Prostate gland (tissue), 2 donors: Measurements from ENCODE around the gene HMX1. TPM values are rescaled to one million over a fixed set of nuclear protein-coding genes. Genes with fewer than 3 reads are reported as not detected.

Experiments used
- DNase-seq: peaks from one replicate; pipeline ENCODE4 v3.0.0-alpha.2; 2019; ENCODE audit warnings: low spot score
- H3K27ac ChIP-seq, 2 donors: fragments of 200-600 bp; sonication (generic); 2 replicates each; pipeline ENCODE4 v1.5.1; 2017 to 2019
- H3K27me3 ChIP-seq: fragments of 200-600 bp; sonication (generic); replicated peaks from 2 replicates; pipeline ENCODE4 v1.5.1; 2019; ENCODE audit not compliant: insufficient read depth
- H3K36me3 ChIP-seq, 2 donors: fragments of 200-600 bp; sonication (generic); 1 replicate in 1 of 2; 2 replicates in 1 of 2; pipeline versions ENCODE4 v1.5.1 to v1.8.1; 2017 to 2019
- H3K4me1 ChIP-seq: fragments of 200-600 bp; sonication (generic); replicated peaks from 2 replicates; pipeline ENCODE4 v1.5.1; 2019
- H3K4me3 ChIP-seq, 2 donors: fragments of 200-600 bp; sonication (generic); 2 replicates each; pipeline ENCODE4 v1.5.1; 2017 to 2019
- H3K9me3 ChIP-seq: fragments of 200-600 bp; sonication (generic); 2 replicates; pipeline ENCODE4 v1.5.1; 2017
- POLR2A ChIP-seq: fragments of 450-650 bp; IDR thresholded peaks from one replicate; pipeline ENCODE4 v1.6.1; 2016; ENCODE audit warnings: antibody characterized with exemption, mild to moderate bottlenecking
- POLR2AphosphoS5 ChIP-seq: sonication (generic); formaldehyde crosslinking; IDR thresholded peaks from one replicate; pipeline ENCODE4 v1.6.1; 2017; ENCODE audit warnings: antibody characterized with exemption
- WGBS: methylation state at CpG from one replicate; pipeline ENCODE4 v1.1.5; 2018; 5-methylcytosine and 5-hydroxymethylcytosine counted together
- intact Hi-C: fragments of 100-400 bp; cut with DNase I; formaldehyde crosslinking; loops from one replicate; pipeline ENCODE4 v1.14.2; 2022
- total RNA-seq, 2 donors: library from RNA; depleted of rRNA; stranded (reverse); fragments of >200 nt; gene quantifications; one replicate each; pipeline ENCODE4 v1.1.0, GENCODE V29; 2016
- TF ChIP-seq, protein P1 (sequence below), 4 experiments: fragments of 200-600 bp in 2 of 4; fragments of 450-650 bp in 2 of 4; sonication (generic) in 2 of 4; IDR thresholded peaks; 1 replicate in 3 of 4; 2 replicates in 1 of 4; pipeline ENCODE4 v1.5.1; 2016 to 2019; ENCODE audit warnings: antibody characterized with exemption in 4 of 4, mild to moderate bottlenecking in 2 of 4, moderate library complexity in 2 of 4

The HMX1 gene
- total RNA-seq, 2 donors from 2014 or later, result 5.3 TPM; not detected in 1

DNA sequence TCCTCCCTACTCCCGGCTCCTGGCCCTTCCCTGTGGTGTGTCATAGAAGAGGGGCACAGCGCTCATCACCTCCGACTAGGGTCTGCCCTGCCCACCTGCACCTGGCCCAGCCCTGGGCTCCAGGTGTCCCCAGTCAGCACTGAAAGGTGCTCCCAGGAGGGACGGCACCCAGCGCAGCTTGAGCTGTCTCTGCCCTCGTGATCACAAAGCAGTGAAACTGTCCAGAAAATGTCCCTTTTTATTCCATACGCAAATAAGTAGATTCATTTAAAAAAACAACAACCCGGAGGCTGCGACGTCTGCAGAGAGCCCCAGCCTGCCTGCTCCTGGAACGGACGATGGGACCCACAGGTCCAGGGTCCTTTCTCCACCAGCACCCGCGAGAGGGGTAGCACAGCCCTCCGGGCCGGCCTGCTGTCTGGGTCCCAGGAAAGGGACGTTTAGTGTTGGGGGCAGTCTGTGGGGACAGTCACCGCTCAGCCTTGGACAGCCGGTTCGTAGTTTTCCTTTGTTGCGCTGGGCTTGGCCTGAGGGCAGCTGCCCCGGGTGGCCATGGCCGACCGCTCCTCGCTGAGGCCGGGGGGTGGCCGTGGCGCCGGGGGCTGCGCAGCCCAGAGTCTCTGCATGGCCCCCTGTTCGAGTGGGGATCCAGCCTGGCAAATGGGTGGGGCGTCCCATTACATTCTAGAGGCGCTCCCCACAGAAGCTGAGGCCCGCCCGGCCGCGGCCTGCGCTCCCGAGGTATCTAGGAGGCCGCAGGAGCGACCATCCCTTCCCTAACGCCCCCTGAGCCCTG, 4.6 kb downstream of the HMX1 start:
- H3K27me3 ChIP-seq, result peaks cover 61% of the 10 kb centered on the region
- DNase-seq, result no peak
- no peaks in the 10 kb centered on the region for H3K4me1 ChIP-seq
- H3K9me3 ChIP-seq, result no peaks in the 10 kb centered on the region
- H3K4me3 ChIP-seq, result no peak overlapping the region
- intact Hi-C loops, result no loop called here
- no peaks in the 10 kb centered on the region for H3K36me3 ChIP-seq
- WGBS, result 16% methylated on average over 33 of the region's 42 CpGs
- TF ChIP-seq POLR2AphosphoS5 (no peak), POLR2A (no peak)
- TF ChIP-seq, protein P1, sequence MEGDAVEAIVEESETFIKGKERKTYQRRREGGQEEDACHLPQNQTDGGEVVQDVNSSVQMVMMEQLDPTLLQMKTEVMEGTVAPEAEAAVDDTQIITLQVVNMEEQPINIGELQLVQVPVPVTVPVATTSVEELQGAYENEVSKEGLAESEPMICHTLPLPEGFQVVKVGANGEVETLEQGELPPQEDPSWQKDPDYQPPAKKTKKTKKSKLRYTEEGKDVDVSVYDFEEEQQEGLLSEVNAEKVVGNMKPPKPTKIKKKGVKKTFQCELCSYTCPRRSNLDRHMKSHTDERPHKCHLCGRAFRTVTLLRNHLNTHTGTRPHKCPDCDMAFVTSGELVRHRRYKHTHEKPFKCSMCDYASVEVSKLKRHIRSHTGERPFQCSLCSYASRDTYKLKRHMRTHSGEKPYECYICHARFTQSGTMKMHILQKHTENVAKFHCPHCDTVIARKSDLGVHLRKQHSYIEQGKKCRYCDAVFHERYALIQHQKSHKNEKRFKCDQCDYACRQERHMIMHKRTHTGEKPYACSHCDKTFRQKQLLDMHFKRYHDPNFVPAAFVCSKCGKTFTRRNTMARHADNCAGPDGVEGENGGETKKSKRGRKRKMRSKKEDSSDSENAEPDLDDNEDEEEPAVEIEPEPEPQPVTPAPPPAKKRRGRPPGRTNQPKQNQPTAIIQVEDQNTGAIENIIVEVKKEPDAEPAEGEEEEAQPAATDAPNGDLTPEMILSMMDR (IDR thresholded peaks at IDR 0.05), result no peak
- no peak overlapping the region for H3K27ac ChIP-seq

DNA sequence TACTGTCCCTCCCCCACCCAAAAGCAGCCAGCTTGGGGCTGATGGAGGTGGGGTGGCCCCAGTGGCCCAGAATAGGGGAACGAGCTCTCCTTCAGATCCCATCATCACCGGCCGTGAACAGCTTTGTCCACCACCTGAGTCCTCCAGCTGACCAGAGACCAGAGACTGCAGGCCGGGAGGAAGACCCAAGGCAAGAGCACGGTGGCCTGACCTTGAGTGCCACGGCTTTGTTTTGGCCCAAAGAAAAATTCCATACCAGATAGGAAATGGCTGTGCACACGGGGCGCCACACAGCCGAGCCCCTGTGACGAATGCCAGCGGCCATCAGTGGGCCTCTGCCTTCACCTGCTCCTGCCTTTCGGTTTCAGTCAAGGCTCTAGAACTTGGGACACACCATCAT, 5.2 kb downstream of the HMX1 start:
- Histone ChIP-seq H3K36me3 (no peaks in the 10 kb centered on the region), H3K9me3 (no peaks in the 10 kb centered on the region), H3K27me3 (peaks cover 67% of the 10 kb centered on the region), H3K4me1 (no peaks in the 10 kb centered on the region), H3K27ac (no peak overlapping the region), H3K4me3 (no peak overlapping the region)
- DNase-seq, result no peak
- intact Hi-C loops, result no loop called here
- WGBS, result 57% methylated on average over 12 of the region's 12 CpGs
- TF ChIP-seq, protein P1 (IDR thresholded peaks at IDR 0.05), result no peak
- TF ChIP-seq POLR2AphosphoS5 (no peak), POLR2A (no peak)

DNA sequence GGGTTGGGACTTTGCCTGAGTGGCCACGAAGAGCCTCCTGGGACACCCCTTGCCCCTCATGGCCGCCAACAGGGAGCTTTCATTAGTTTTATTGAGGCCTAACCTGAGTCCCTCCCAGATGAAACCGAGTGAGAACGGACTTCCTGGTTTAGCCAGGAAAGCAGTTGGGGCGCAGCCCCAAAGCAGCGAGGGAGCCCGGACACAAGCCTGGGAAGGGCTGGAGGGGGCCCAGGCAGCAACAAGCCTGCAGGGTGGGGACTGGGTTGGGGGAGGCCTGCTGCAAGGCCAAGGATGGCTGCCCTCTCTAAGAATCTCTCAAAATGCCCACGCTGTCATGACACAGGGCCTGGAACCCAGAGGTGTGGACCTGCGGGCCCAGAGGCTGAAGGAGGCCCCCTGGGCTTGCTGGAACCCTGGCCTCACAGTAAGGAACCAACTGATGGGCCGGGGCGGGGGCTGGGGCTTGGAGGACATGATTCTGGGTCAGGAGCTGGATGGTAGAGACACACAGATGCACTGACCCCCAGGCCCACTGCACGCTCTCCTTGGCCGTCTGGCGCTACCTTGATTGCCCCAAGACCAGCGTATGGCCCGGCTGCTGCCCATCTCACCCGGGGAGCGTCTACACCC, 5.8 kb downstream of the HMX1 start:
- 70% methylated on average over 18 of the region's 18 CpGs for WGBS
- peaks cover 71% of the 10 kb centered on the region for H3K27me3 ChIP-seq

DNA sequence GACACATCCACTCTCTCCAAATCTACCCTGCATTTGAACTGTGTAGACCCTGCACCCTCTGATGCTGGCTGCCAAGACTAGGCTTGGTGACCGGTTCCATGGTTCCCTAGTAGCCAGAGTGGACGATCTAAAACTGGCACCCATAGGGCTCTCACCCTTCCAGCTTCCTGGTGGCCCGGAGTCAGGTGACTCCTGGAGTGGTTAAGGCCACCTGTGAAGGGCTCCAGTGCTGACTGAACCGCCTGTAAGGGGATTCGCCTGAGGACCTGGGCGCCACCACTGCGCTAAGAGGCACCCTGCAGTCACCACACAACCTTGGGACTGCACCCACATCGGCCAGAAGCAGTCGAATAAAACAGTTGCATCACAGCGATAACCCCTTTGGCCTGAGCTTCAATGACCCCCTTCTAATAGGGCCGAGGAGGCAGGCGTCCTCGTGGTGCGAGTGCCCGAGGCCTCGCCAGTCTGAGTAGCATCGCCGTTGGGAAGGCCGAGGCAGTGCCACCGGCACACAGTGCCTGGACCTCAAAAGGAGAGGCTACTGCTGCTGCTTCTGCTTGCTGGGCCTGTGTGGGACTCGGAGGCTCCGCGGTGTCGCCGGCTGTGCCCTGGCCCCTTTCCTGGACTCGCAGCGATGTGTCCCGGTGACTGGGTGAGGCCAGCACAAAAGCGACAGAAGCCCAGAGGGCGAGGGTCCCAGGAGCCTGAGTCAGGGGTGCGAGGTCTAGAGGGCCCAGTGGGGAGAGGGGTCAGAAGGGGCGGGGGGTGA, 6.5 kb downstream of the HMX1 start:
- Histone ChIP-seq H3K4me3 (no peak overlapping the region), H3K27ac (no peak overlapping the region), H3K36me3 (no peaks in the 10 kb centered on the region), H3K9me3 (no peaks in the 10 kb centered on the region), H3K4me1 (no peaks in the 10 kb centered on the region), H3K27me3 (peaks cover 73% of the 10 kb centered on the region)
- DNase-seq, result no peak
- no peak for TF ChIP-seq POLR2A
- no peak for TF ChIP-seq POLR2AphosphoS5
- TF ChIP-seq, protein P1 (IDR thresholded peaks at IDR 0.05), result no peak
- WGBS, result 52% methylated on average over 32 of the region's 32 CpGs
- intact Hi-C loops, result no loop called here

More for the DNA sequence above, 5.8 kb downstream of the HMX1 start:
- intact Hi-C loops, result no loop called here
- DNase-seq, result no peak
- Histone ChIP-seq H3K9me3 (no peaks in the 10 kb centered on the region), H3K36me3 (no peaks in the 10 kb centered on the region), H3K4me1 (no peaks in the 10 kb centered on the region), H3K27ac (no peak overlapping the region), H3K4me3 (no peak overlapping the region)
- TF ChIP-seq, protein P1 (IDR thresholded peaks at IDR 0.05), result no peak
- no peak for TF ChIP-seq POLR2AphosphoS5
- no peak for TF ChIP-seq POLR2A
